Fibroblast of mammary gland (primary cell): Measurements from ENCODE around the gene NT5DC1.
"Not testable (repeated sequence)": the region's sequence is repeated elsewhere in the genome, so short reads cannot be mapped to it uniquely, and the experiment has no call there.

Experiments
- DNase-seq: peaks from one replicate; pipeline ENCODE4 v3.0.0-alpha.2; 2010; ENCODE audit warnings: low read depth
- H3K4me3 ChIP-seq: 2 replicates; pipeline ENCODE4 v1.5.1; 2011; ENCODE audit warnings: low read depth, mild to moderate bottlenecking, low read length, moderate library complexity; ENCODE audit not compliant: control insufficient read depth
- TF ChIP-seq, protein P1 (sequence below): conservative IDR thresholded peaks from 2 replicates; pipeline ENCODE4 v1.5.1; 2011; ENCODE audit warnings: low read depth, low read length, inconsistent platforms; ENCODE audit not compliant: control insufficient read depth, insufficient read depth

NT5DC1 gene

DNA sequence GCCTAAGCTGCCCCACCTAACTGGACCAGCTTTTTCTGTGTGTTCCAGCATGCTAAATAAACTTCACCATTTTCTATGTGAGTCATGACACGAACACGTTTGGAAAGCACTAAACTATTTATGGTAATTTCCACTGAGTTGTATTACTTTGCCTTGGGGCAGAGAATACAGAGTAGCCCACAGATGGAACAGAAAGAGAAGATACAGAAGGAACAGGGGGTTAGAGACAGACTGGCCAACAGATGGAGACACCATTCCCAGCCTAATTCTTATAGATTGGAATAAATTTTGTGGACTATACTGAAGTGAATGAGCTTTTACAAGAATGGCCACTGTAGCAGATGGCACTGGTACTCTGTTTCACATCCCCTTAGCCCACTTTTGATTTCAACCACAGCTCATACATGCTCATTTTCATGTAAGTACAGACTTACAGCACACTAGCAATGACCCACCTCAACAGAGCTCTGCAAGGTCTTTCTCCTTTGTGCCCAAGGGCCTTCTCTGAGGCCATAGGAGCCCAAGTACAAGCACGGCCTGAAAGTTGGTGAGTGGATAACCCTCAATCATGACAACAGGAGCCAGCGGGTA lies 13.1 kb upstream of the NT5DC1 start:
- TF ChIP-seq, protein P1, sequence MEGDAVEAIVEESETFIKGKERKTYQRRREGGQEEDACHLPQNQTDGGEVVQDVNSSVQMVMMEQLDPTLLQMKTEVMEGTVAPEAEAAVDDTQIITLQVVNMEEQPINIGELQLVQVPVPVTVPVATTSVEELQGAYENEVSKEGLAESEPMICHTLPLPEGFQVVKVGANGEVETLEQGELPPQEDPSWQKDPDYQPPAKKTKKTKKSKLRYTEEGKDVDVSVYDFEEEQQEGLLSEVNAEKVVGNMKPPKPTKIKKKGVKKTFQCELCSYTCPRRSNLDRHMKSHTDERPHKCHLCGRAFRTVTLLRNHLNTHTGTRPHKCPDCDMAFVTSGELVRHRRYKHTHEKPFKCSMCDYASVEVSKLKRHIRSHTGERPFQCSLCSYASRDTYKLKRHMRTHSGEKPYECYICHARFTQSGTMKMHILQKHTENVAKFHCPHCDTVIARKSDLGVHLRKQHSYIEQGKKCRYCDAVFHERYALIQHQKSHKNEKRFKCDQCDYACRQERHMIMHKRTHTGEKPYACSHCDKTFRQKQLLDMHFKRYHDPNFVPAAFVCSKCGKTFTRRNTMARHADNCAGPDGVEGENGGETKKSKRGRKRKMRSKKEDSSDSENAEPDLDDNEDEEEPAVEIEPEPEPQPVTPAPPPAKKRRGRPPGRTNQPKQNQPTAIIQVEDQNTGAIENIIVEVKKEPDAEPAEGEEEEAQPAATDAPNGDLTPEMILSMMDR, result no peak
- H3K4me3 ChIP-seq, result no peak overlapping the region
- peak; percentile 26 for DNase-seq

DNA sequence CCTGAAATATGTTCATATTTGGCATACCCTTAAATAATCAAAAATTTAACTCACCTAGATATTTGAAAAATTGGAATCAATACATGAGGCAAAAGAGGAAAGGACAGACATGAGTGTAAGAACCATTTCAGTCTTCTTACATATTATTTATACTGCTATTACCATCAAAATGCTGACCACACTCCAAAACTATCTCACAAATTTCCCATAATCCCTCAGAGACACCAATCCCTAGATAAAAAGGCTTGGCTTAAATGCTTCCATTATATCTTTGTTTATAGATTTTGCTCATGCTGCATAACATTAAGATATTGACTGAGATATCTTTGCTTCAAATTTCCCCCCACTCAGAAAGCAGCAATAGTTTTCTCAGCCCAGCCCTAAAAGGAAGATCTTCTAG lies 11.7 kb upstream of the NT5DC1 start:
- DNase-seq, result no peak

DNA sequence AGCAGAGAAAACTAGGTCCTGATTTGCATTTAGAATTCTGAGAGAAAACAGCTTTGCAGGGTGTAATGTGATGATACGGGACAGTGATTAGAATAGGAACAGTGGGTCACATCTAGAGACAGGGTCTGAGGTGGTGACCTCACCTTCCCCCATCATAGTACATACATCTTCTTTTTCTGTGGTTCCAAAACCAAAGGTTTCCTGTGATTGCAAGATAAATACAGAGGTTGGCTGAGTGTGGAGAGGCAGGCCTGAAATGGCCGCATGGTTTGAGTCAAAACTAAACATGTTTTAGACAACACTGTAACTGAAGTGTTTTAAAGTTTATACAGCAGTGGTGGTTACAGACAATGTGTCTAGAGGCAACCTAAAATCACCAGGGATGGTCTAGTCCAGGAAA lies 10.4 kb upstream of the NT5DC1 start:
- DNase-seq, result no peak
- TF ChIP-seq, protein P1, result no peak
- no peak overlapping the region for H3K4me3 ChIP-seq

More for the DNA sequence above, 11.7 kb upstream of the NT5DC1 start:
- no peak overlapping the region for H3K4me3 ChIP-seq
- TF ChIP-seq, protein P1, result no peak

DNA sequence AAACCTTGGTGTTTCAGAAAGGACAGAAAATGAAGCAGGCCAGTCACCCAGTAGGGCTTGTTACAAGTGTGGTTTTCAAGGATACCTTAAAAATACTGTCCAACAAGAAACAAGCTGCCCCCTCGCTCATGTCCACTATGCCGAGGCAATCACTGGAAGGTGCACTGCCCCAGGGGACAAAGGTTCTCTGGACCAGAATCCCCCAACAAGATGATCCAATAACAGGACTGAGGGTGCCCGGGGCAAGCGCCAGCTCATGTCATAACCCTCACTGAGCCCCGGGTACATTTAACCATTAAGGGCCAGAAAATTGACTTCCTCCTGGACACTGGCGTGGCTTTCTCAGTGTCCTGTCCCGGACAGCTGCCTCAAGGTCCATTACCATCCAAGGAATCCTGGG lies 6.6 kb upstream of the NT5DC1 start:
- TF ChIP-seq, protein P1, result no peak
- H3K4me3 ChIP-seq, result no peak overlapping the region
- no peak for DNase-seq

DNA sequence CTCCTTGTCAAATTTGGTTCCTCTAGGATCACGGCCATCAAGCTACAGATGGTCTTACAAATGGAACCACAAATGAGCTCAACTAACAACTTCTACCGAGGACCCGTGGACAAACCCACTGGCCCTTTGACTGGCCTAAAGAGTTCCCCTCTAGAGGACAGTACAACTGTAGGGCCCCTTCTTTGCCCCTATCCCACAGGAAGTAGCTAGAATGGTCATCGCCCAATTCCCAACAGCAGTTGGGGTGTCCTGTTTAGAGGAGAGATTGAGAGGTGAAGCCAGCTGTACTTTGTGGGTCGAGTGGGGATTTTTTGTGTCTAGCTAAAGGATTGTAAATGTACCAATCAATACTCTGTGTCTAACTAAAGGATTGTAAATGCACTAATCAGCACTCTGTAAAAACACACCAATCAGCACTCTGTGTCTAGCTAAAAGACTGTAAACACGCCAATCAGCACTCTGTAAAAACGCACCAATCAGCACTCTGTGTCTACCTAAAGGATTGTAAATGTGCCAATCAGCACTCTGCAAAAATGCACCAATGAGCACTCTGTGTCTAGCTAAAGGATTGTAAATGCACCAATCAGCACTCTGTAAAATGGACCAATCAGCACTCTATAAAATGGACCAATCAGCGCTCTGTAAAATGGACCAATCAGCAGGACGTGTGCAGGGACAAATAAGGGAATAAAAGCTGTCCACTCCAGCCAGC lies 4.4 kb upstream of the NT5DC1 start:
- H3K4me3 ChIP-seq, DNase-seq: not testable (repeated sequence)

DNA sequence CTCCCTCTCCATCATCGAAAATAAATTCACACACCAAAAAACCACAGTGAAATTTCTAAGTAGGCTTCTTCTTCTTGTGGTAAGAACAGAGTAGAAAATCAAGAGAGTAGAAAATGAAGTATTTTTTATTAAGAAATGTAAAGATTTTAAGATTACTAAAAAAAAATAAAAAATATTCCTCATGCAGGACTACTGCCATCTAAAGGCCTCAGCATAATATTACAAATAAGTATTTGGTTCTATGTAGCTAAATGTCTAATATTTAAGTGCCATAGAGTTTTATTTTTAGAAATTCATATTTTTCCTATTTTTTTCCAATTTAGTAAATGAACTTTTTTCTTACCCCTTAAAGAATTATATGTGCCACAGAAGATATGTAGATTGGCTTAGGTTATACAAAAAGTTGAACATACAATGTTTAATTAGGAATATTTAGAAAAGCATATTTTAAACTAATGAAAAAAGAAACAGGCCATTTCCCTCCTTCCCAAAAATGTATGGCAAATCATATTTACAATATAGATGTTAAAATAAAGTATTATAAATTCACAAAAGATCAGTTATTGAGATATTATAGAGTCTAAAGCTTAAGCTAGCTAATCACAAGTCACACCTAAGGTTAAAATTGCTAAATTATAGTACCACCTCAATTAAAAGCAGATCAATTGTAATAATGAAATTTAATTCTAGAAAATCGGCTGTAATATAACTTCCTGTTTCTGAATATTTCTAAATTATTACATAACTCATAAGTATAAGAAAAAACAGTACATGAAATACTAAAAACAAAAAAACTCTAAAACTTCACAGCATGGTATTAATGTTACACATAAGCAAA lies 3.5 kb upstream of the NT5DC1 start:
- H3K4me3 ChIP-seq, result no peak overlapping the region
- TF ChIP-seq, protein P1, result peak; percentile 48
- DNase-seq, result peak; percentile 38

DNA sequence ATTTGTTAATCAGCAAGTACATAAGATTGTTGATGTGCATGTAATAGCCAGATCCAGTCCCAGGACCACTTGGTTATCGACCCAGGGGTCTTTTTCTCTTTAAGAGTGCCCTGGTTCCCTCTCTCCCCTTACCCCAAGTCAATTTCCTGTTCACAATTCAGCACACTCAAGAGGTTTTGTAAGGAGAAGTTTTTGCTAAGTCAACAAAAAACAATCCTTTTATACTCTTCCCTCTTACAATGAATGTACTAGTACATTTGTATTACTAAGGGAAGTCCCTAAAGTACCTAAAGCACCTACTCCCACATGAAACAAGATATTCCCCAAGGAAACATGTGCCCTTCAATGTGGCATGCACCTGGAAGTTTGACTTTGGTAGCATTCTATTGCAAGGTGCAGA lies 1.6 kb upstream of the NT5DC1 start:
- TF ChIP-seq, protein P1, result no peak
- DNase-seq, result no peak
- no peak overlapping the region for H3K4me3 ChIP-seq
